Uterus (tissue), 4 donors: Measurements from ENCODE around the gene SWI5. TPM values are rescaled to one million over a fixed set of nuclear protein-coding genes. Genes with fewer than 3 reads are reported as not detected.

Source experiments
- DNase-seq, 2 donors: peaks; one replicate each; pipeline ENCODE4 v3.0.0-alpha.2; 2019 to 2020
- H3K27ac ChIP-seq, 2 donors: fragments of 200-600 bp; sonication (generic); 1 replicate in 1 of 2; 2 replicates in 1 of 2; pipeline ENCODE4 v1.5.1; 2016 to 2018
- H3K27me3 ChIP-seq, 2 donors: fragments of 200-600 bp; sonication (generic); one replicate each; pipeline ENCODE4 v1.5.1; 2018 to 2019; ENCODE audit warnings: control low read depth in 1 of 2
- H3K36me3 ChIP-seq, 2 donors: fragments of 200-600 bp; sonication (generic); one replicate each; pipeline ENCODE4 v1.5.1; 2019; ENCODE audit warnings: control low read depth in 1 of 2
- H3K4me1 ChIP-seq, 2 donors: fragments of 200-600 bp; sonication (generic); one replicate each; pipeline ENCODE4 v1.5.1; 2018 to 2019; ENCODE audit warnings: control low read depth in 1 of 2
- H3K4me3 ChIP-seq, 2 donors: fragments of 200-600 bp; sonication (generic); 1 replicate in 1 of 2; 2 replicates in 1 of 2; pipeline ENCODE4 v1.5.1; 2018 to 2019; ENCODE audit warnings: mild to moderate bottlenecking in 1 of 2
- H3K9me3 ChIP-seq, 2 donors: fragments of 200-600 bp; sonication (generic); one replicate each; pipeline ENCODE4 v1.5.1; 2019; ENCODE audit warnings: control low read depth in 1 of 2
- CTCF ChIP-seq, 4 experiments: fragments of 200-600 bp in 2 of 4; fragments of 450-650 bp in 2 of 4; sonication (generic) in 2 of 4; IDR thresholded peaks; one replicate each; pipeline ENCODE4 v1.5.1; 2016 to 2019; ENCODE audit warnings: antibody characterized with exemption in 4 of 4, mild to moderate bottlenecking in 2 of 4, moderate library complexity in 1 of 4
- POLR2A ChIP-seq, 2 donors: fragments of 450-650 bp; IDR thresholded peaks; one replicate each; pipeline ENCODE4 v1.6.1; 2016; ENCODE audit warnings: antibody characterized with exemption in 2 of 2, mild to moderate bottlenecking in 1 of 2, moderate library complexity in 1 of 2
- intact Hi-C: fragments of 100-400 bp; cut with DNase I; formaldehyde crosslinking; loops from one replicate; pipeline ENCODE4 v1.15.1; 2023; ENCODE audit warnings: low total_unique reads
- total RNA-seq, 4 donors: library from RNA; depleted of rRNA in 3 of 4; stranded (reverse); fragments of >200 nt in 3 of 4; gene quantifications; one replicate each; pipeline versions ENCODE4 v1.1.0 to v1.2.4, GENCODE V29; 2014 to 2023
- donor health status: DM: yes; HTN: yes; CAD: no.

SWI5 gene
- total RNA-seq, 4 donors from 2014 or later = 10.3 to 86.1 (median 19.3) TPM

GRCh38 chr9:128298535-128299482 lies 22.7 kb downstream of the SWI5 start:
- Histone ChIP-seq H3K9me3 (no peaks in the 10 kb centered on the region), H3K27me3 (no peaks in the 10 kb centered on the region), H3K4me3 (no peak overlapping the region), H3K36me3 (no peaks in the 10 kb centered on the region), H3K4me1 (no peaks in the 10 kb centered on the region), H3K27ac (no peak overlapping the region)
- intact Hi-C loops = no loop called here
- TF ChIP-seq CTCF (IDR thresholded peaks at IDR 0.05) (no peak), POLR2A (IDR thresholded peaks at IDR 0.05) (no peak)
- DNase-seq = no peak

GRCh38 chr9:128304136-128304970 lies 28.3 kb downstream of the SWI5 start:
- Histone ChIP-seq H3K9me3 (no peaks in the 10 kb centered on the region), H3K36me3 (no peaks in the 10 kb centered on the region), H3K27me3 (no peaks in the 10 kb centered on the region), H3K27ac (no peak overlapping the region), H3K4me3 (no peak overlapping the region), H3K4me1 (no peaks in the 10 kb centered on the region)
- intact Hi-C loops = no loop called here
- no peak for DNase-seq
- no peak for TF ChIP-seq CTCF (IDR thresholded peaks at IDR 0.05)
- no peak for TF ChIP-seq POLR2A (IDR thresholded peaks at IDR 0.05)

- no peak overlapping the region for H3K4me3 ChIP-seq
- no peaks in the 10 kb centered on the region for H3K9me3 ChIP-seq
- H3K27ac ChIP-seq = no peak overlapping the region
- DNase-seq = no peak
- intact Hi-C loops = no loop called here
- TF ChIP-seq POLR2A (IDR thresholded peaks at IDR 0.05) (no peak), CTCF (IDR thresholded peaks at IDR 0.05) (no peak)
- no peaks in the 10 kb centered on the region for H3K27me3 ChIP-seq
- H3K4me1 ChIP-seq = no peaks in the 10 kb centered on the region
- no peaks in the 10 kb centered on the region for H3K36me3 ChIP-seq
Measured at GRCh38 chr9:128304971-128305288, 28.9 kb downstream of the SWI5 start.

DNA sequence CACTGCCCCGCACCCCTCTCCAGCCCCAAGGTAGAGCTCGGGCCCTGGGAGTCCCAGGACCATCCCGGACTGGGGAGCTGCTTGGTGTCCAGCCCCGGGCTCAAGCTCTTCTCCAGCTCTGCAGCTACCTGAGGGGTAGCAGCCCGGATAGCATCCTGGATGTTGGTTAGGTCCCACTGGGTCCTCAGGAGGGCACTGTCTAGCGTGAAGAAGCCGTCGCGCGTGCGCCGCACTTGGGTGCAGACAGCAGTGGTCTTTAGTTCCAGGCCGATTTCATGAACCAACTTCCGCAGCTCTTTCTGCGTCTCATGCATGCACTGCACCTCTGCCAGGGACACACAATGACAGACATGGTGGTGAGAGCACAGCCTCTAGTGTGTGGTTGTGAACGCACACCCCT lies 33.5 kb downstream of the SWI5 start:
- Histone ChIP-seq H3K9me3 (no peaks in the 10 kb centered on the region), H3K27ac (no peak overlapping the region), H3K4me3 (no peak overlapping the region), H3K27me3 (no peaks in the 10 kb centered on the region), H3K36me3 (no peaks in the 10 kb centered on the region), H3K4me1 (no peaks in the 10 kb centered on the region)
- intact Hi-C loops = no loop called here
- no peak for TF ChIP-seq POLR2A (IDR thresholded peaks at IDR 0.05)
- no peak for DNase-seq

GRCh38 chr9:128310461-128310860 lies 34.4 kb downstream of the SWI5 start:
- intact Hi-C loops = no loop called here

More at GRCh38 chr9:128310461-128310860, 34.4 kb downstream of the SWI5 start:
- no peak for TF ChIP-seq POLR2A (IDR thresholded peaks at IDR 0.05)
- TF ChIP-seq CTCF (IDR thresholded peaks at IDR 0.05) = no peak
- H3K4me1 ChIP-seq = no peaks in the 10 kb centered on the region
- no peaks in the 10 kb centered on the region for H3K9me3 ChIP-seq
- H3K27ac ChIP-seq = no peak overlapping the region
- no peaks in the 10 kb centered on the region for H3K27me3 ChIP-seq
- no peak for DNase-seq
- no peak overlapping the region for H3K4me3 ChIP-seq
- no peaks in the 10 kb centered on the region for H3K36me3 ChIP-seq
